Stimulated activated effector memory CD8-positive, alpha-beta T cell treated with anti-CD3 and anti-CD28 coated beads, Interleukin-12 subunit alpha, Interleukin-12 subunit beta, amount 100 ng/mL, for 72 hours (primary cell): ENCODE measurements around the gene NEK8.
"Not testable (repeated sequence)": the region's sequence is repeated elsewhere in the genome, so short reads cannot be mapped to it uniquely, and the experiment has no call there.

Source experiments
- ATAC-seq: fragments of 150-1000 bp; cut with Tn5 transposase; 2 replicates; pipeline ENCODE4 v1.10.0; 2021
- DNase-seq, 2 donors: peaks; one replicate each; pipeline ENCODE4 v3.0.0; 2021 to 2022; ENCODE audit warnings: low spot score in 2 of 2
- H3K27ac Mint-ChIP-seq: one replicate; pipeline ENCODE4 v1.8.0; 2022; ENCODE audit warnings: mild to moderate bottlenecking, mixed read lengths
- H3K36me3 Mint-ChIP-seq: one replicate; pipeline ENCODE4 v1.8.0; 2022; ENCODE audit warnings: mild to moderate bottlenecking, mixed read lengths
- H3K4me1 Mint-ChIP-seq: one replicate; pipeline ENCODE4 v1.8.0; 2022; ENCODE audit warnings: mixed read lengths
- H3K4me3 Mint-ChIP-seq: one replicate; pipeline ENCODE4 v1.8.0; 2022; ENCODE audit warnings: mild to moderate bottlenecking, mixed read lengths
- H3K9me3 Mint-ChIP-seq: one replicate; pipeline ENCODE4 v1.8.0; 2022; ENCODE audit warnings: mixed read lengths

Gene NEK8

GRCh38 chr17:28717578-28718332 is 10.8 kb upstream of the NEK8 start, which contains the start of gene RAB34:
TSS of gene RAB34 (minus strand) at chr17:28717868. CDS start at chr17:28717266, 602 bp downstream.
- no peaks in the 10 kb centered on the region for H3K9me3 Mint-ChIP-seq
- H3K4me1 Mint-ChIP-seq: peaks cover 34% of the 10 kb centered on the region

GRCh38 chr17:28718333-28719020 is 10.1 kb upstream of the NEK8 start:
- H3K27ac Mint-ChIP-seq: no peak overlapping the region
- H3K36me3 Mint-ChIP-seq: peaks cover 42% of the 10 kb centered on the region
- DNase-seq: no peak
- no peak for ATAC-seq
- H3K4me1 Mint-ChIP-seq: peaks cover 40% of the 10 kb centered on the region
- H3K4me3 Mint-ChIP-seq: peak overlapping the region; percentile 99
- H3K9me3 Mint-ChIP-seq: no peaks in the 10 kb centered on the region

More at GRCh38 chr17:28717578-28718332, 10.8 kb upstream of the NEK8 start, which contains the start of gene RAB34:
- no peak for DNase-seq
- Mint-ChIP-seq H3K36me3 (peaks cover 35% of the 10 kb centered on the region), H3K27ac (no peak within 1 kb of the TSS), H3K4me3 (peak within 1 kb of the TSS; percentile 99)
- no peak for ATAC-seq

DNA sequence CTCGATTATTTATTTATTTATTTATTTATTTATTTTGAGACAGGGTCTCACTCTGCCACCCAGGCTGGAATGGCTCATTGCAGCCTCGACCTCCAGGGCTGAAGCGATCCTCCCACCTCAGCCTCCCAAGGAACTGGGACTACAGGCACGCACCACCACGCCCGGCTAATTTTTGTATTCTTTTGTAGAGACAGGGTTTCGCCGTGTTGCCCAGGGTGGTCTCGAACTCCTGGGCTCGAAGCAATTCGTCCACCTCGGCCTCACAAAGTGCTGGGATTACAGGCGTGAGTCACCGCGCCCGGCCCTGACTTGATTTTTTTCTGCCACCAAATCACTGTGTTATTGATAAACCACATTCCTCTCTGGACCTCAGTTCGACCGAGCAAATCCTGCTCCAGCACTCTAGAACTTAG is 9.6 kb upstream of the NEK8 start:
- Mint-ChIP-seq H3K36me3 (peaks cover 48% of the 10 kb centered on the region), H3K9me3 (no peaks in the 10 kb centered on the region), H3K4me3 (peak overlapping the region; percentile 99), H3K27ac (peak overlapping the region; percentile 100), H3K4me1 (peaks cover 45% of the 10 kb centered on the region)
- ATAC-seq (no peak), DNase-seq (no peak)

GRCh38 chr17:28720247-28720996 is 8.2 kb upstream of the NEK8 start:
- H3K9me3 Mint-ChIP-seq: no peaks in the 10 kb centered on the region
- peak in 1 of 2 donors; percentile 67 for DNase-seq

DNA sequence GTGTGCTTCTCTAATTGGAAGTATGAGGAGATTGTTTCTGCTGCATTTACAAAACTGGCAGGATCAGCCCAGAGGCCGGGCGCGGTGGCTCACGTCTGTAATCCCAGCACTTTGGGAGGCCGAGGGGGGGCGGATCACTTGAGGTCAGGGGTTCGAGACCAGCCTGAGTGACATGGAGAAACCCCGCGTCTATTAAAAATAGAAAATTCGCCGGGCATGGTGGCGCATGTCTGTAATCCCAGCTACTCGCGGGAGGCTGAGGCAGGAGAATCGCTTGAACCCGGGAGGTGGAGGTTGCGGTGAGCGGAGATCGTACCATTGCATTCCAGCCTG is 7.6 kb upstream of the NEK8 start:
- Mint-ChIP-seq H3K4me3 (peak overlapping the region; percentile 99), H3K27ac (peak overlapping the region; percentile 100), H3K36me3 (peaks cover 67% of the 10 kb centered on the region), H3K4me1 (peaks cover 63% of the 10 kb centered on the region)
- not testable (repeated sequence) for H3K9me3 Mint-ChIP-seq, ATAC-seq, DNase-seq

More at GRCh38 chr17:28720247-28720996, 8.2 kb upstream of the NEK8 start:
- Mint-ChIP-seq H3K36me3 (peaks cover 62% of the 10 kb centered on the region), H3K4me3 (peak overlapping the region; percentile 99), H3K4me1 (peaks cover 59% of the 10 kb centered on the region), H3K27ac (peak overlapping the region; percentile 100)
- ATAC-seq: no peak

GRCh38 chr17:28722417-28723158 is 6.0 kb upstream of the NEK8 start:
- Mint-ChIP-seq H3K36me3 (peaks cover 83% of the 10 kb centered on the region), H3K4me1 (peaks cover 75% of the 10 kb centered on the region), H3K27ac (peak overlapping the region; percentile 100), H3K4me3 (peak overlapping the region; percentile 99), H3K9me3 (no peaks in the 10 kb centered on the region)
- DNase-seq (no peak), ATAC-seq (no peak)

- peak overlapping the region; percentile 100 for H3K27ac Mint-ChIP-seq
- DNase-seq: no peak
- no peak for ATAC-seq
- peaks cover 75% of the 10 kb centered on the region for H3K4me1 Mint-ChIP-seq
- peaks cover 91% of the 10 kb centered on the region for H3K36me3 Mint-ChIP-seq
- peak overlapping the region; percentile 99 for H3K4me3 Mint-ChIP-seq
- no peaks in the 10 kb centered on the region for H3K9me3 Mint-ChIP-seq
These were observed 5.3 kb upstream of the NEK8 start for GRCh38 chr17:28723159-28723835.

DNA sequence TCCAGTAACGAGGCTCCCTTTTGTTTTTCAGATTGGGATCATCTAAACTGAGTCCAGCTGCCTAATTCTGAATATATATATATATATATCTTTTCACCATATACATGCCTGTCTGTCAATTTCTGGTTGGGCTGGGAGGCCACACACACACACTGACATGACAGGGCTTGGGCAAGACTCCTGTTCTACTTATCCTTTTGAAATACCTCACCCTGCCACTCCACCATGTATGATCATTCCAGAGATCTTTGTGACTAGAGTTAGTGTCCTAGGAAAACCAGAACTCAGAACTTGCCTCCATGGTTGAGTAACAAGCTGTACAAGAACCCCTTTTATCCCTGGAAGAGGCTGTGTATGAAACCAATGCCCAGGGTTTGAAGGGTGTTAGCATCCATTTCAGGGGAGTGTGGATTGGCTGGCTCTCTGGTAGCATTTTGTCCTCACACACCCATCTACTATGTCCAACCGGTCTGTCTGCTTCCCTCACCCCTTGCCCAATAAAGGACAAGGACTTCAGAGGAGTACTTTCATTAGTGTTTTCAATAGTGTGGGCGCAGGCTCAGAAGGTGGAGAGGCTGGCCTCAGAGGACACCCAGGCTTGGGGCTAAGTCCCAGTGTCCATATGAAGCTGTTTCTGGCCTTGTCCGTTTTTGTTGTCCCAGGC is 4.6 kb upstream of the NEK8 start:
- H3K9me3 Mint-ChIP-seq, ATAC-seq, DNase-seq: not testable (repeated sequence)
- peaks cover 73% of the 10 kb centered on the region for H3K4me1 Mint-ChIP-seq
- H3K27ac Mint-ChIP-seq: peak overlapping the region; percentile 100
- H3K4me3 Mint-ChIP-seq: peak overlapping the region; percentile 99
- peaks cover 97% of the 10 kb centered on the region for H3K36me3 Mint-ChIP-seq

DNA sequence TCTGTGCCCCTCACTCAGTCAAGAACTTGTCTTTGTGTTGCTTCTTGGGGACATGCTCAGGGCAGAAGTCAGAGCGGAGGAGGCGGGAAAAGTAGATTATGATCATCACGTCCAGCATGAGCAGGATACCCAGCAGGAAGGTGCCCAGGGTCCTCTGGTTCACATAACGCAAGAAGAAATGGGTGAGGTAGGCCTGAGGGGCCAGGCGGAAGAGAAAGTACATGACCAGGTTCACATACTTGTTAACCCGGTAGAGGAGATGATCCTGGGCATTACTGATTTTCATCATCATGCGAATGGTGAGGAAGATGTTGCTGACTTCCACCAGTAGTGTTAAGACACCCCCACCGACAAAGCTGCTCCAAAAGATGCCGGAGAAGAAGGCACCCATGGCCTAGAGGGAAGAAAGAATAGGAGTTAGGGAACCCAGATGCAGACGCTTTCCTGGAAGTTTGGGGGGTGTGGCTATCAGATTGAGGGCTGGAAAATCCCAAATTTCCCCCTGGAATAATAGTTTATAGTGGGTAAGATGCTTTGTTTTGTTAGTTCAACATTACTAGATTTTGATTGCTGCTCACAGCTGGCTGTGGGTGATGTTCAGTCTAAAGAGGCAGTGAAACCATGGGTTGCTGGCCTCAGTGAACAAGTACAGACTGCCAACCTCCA is 4.0 kb upstream of the NEK8 start:
- ATAC-seq (no peak), DNase-seq (no peak)
- Mint-ChIP-seq H3K27ac (peak overlapping the region; percentile 100), H3K4me1 (peaks cover 74% of the 10 kb centered on the region), H3K9me3 (no peaks in the 10 kb centered on the region), H3K36me3 (peaks cover 95% of the 10 kb centered on the region), H3K4me3 (peak overlapping the region; percentile 99)

GRCh38 chr17:28725166-28725659 is 3.4 kb upstream of the NEK8 start:
- H3K4me3 Mint-ChIP-seq: peak overlapping the region; percentile 99
- H3K36me3 Mint-ChIP-seq: peaks cover 89% of the 10 kb centered on the region
- DNase-seq (no peak), ATAC-seq (no peak)
- H3K9me3 Mint-ChIP-seq: no peaks in the 10 kb centered on the region
- peak overlapping the region; percentile 100 for H3K27ac Mint-ChIP-seq
- peaks cover 73% of the 10 kb centered on the region for H3K4me1 Mint-ChIP-seq

DNA sequence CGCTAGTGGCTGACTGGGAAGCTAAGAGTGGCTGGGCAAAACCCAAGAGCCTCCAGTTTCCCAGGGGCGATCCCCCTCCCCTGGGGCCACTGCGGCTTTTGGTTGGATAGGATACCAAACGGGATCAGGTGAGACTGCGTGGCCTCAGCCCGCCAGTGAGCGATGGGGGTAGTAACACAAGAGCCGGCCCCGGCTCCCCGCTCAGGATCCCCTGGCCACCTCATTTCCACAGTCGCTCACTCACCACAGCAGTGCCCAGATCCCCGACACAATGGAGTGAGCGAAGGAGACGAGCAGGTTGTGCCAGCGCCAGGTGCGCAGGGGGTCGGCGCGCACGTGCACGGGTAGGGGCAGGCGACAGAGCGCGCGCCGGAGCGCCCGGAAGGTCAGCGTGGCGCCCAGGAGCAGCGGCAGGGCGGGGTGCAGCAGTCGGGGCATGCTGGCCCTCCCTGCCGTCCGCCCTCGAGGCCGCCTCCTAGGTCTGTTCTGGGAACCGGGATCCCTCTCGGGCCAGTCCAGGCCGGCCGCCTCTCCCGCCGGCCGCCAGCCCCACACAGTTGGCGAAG is 2.8 kb upstream of the NEK8 start:
- Mint-ChIP-seq H3K4me3 (peak overlapping the region; percentile 99), H3K9me3 (no peaks in the 10 kb centered on the region), H3K27ac (peak overlapping the region; percentile 100), H3K36me3 (peaks cover 84% of the 10 kb centered on the region), H3K4me1 (peaks cover 68% of the 10 kb centered on the region)
- ATAC-seq: peak; percentile 2
- DNase-seq: no peak

DNA sequence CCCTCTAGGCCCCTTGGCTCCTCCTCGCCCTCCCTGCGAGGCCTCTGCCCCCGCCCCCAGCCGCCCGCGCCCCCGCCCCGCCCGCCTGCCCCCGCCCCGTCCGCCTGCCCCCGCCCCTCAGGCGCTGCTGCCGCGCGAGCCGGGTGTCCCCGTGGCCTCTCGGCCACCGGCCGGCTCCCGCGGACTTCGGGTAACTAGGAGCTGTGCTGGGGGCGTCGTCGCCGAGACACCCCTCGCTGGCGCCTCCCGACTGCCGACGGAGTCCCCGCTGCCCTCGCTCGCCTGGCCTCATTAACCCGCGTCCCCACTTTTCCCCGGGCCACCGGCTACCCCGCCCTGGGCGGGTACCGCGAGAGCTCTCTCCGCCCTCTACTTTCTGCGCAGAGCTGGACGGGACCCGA is 2.4 kb upstream of the NEK8 start, which contains the start of gene TLCD1:
Gene TLCD1 (minus strand): TSS at position 8 of the 401 bp plus-strand sequence. CDS start 136 bp downstream, outside the sequence.
- Mint-ChIP-seq H3K27ac (peak within 1 kb of the TSS; percentile 100), H3K4me3 (peak within 1 kb of the TSS; percentile 99), H3K9me3 (no peaks in the 10 kb centered on the region), H3K36me3 (peaks cover 79% of the 10 kb centered on the region), H3K4me1 (peaks cover 68% of the 10 kb centered on the region)
- ATAC-seq: peak; percentile 65
- peak; percentile 76 to 95 for DNase-seq
